HepG2 (cell line): ENCODE data around the gene FALEC. TPM values are rescaled to one million over a fixed set of nuclear protein-coding genes. Genes with fewer than 3 reads are reported as not detected.

Experiments used
- ERF ChIP-seq: IDR thresholded peaks from 2 replicates; pipeline ENCODE4 v1.6.1; 2018; ENCODE audit warnings: missing biosample characterization, missing genetic modification reagents
- GATAD1 ChIP-seq: IDR thresholded peaks from 2 replicates; pipeline ENCODE4 v1.6.1; 2016; ENCODE audit warnings: missing genetic modification reagents, missing compliant biosample characterization
- JARID2 ChIP-seq: sonication (generic); formaldehyde crosslinking; IDR thresholded peaks from 2 replicates; pipeline ENCODE4 v1.8.1; 2023; ENCODE audit warnings: missing genetic modification reagents, inconsistent platforms; ENCODE audit not compliant: insufficient replicate concordance
- PHF21A ChIP-seq: sonication (generic); formaldehyde crosslinking; IDR thresholded peaks from 2 replicates; pipeline ENCODE4 v1.5.0; 2020; ENCODE audit warnings: mild to moderate bottlenecking, missing genetic modification reagents
- SMARCC2 ChIP-seq: fragments of 450-650 bp; IDR thresholded peaks from 2 replicates; pipeline ENCODE4 v1.6.1; 2017; ENCODE audit warnings: antibody characterized with exemption, mild to moderate bottlenecking
- SOX5 ChIP-seq: IDR thresholded peaks from 2 replicates; pipeline ENCODE4 v1.6.1; 2016; ENCODE audit warnings: borderline replicate concordance
- ZNF101 ChIP-seq: sonication (generic); formaldehyde crosslinking; IDR thresholded peaks from 2 replicates; pipeline ENCODE4 v1.4.0; 2020; ENCODE audit warnings: mild to moderate bottlenecking, low read depth, missing genetic modification reagents, borderline replicate concordance
- ZSCAN25 ChIP-seq: sonication (generic); formaldehyde crosslinking; IDR thresholded peaks from 2 replicates; pipeline ENCODE4 v1.8.0; 2022; ENCODE audit warnings: mild to moderate bottlenecking, missing genetic modification reagents
- polyA plus RNA-seq, 8 experiments: library from polyadenylated mRNA; depleted of rRNA in 3 of 8; stranded (reverse) in 7 of 8; unstranded in 1 of 8; fragments of >200 nt; fragmentation: Illumina TruSeq in 4 of 8; extraction: Trizol in 4 of 8; gene quantifications; 2 replicates each; pipeline versions ENCODE4 v1.2.1 to v1.2.3, GENCODE V29; 2011 to 2016; ENCODE audit warnings: low read depth in 4 of 8, missing spikeins in 1 of 8, mixed read lengths in 1 of 8; ENCODE audit not compliant: insufficient read depth in 1 of 8
- total RNA-seq, 5 experiments: library from RNA; depleted of rRNA; stranded (reverse); fragments of >200 nt; fragmentation: Illumina TruSeq; extraction: Trizol; gene quantifications; 2 replicates each; pipeline ENCODE4 v1.2.3, GENCODE V29; 2016; ENCODE audit warnings: low read depth in 1 of 5
- TF ChIP-seq, protein P1 (sequence below): sonication (generic); formaldehyde crosslinking; IDR thresholded peaks from 2 replicates; pipeline ENCODE4 v1.5.0; 2020; ENCODE audit warnings: mild to moderate bottlenecking, missing genetic modification reagents
- TF ChIP-seq, protein P2 (sequence below): sonication (generic); formaldehyde crosslinking; IDR thresholded peaks from 2 replicates; pipeline ENCODE4 v1.5.0; 2020; ENCODE audit warnings: mild to moderate bottlenecking, missing genetic modification reagents
- TF ChIP-seq, protein P3 (sequence below): sonication (generic); formaldehyde crosslinking; IDR thresholded peaks from 2 replicates; pipeline ENCODE4 v1.4.0; 2020; ENCODE audit warnings: missing genetic modification reagents, borderline replicate concordance
- TF ChIP-seq, protein P4 (sequence below), 2 experiments: sonication (generic) in 1 of 2; formaldehyde crosslinking in 1 of 2; IDR thresholded peaks; 2 replicates each; pipeline versions ENCODE4 v1.5.1 to v1.6.1; 2011 to 2020; ENCODE audit warnings: borderline replicate concordance in 1 of 2, low read depth in 1 of 2, low read length in 1 of 2, mild to moderate bottlenecking in 1 of 2, missing genetic modification reagents in 1 of 2, moderate library complexity in 1 of 2
- TF ChIP-seq, protein P5 (sequence below): sonication (generic); formaldehyde crosslinking; IDR thresholded peaks from 2 replicates; pipeline ENCODE4 v1.4.0; 2020; ENCODE audit warnings: mild to moderate bottlenecking, missing genetic modification reagents

FALEC gene
- total and polyA plus RNA-seq, 2 of the 13 experiments (the other 11 are each of a cell fraction or from before 2014, with no cell fraction given) = 0.33 to 0.71 TPM

DNA sequence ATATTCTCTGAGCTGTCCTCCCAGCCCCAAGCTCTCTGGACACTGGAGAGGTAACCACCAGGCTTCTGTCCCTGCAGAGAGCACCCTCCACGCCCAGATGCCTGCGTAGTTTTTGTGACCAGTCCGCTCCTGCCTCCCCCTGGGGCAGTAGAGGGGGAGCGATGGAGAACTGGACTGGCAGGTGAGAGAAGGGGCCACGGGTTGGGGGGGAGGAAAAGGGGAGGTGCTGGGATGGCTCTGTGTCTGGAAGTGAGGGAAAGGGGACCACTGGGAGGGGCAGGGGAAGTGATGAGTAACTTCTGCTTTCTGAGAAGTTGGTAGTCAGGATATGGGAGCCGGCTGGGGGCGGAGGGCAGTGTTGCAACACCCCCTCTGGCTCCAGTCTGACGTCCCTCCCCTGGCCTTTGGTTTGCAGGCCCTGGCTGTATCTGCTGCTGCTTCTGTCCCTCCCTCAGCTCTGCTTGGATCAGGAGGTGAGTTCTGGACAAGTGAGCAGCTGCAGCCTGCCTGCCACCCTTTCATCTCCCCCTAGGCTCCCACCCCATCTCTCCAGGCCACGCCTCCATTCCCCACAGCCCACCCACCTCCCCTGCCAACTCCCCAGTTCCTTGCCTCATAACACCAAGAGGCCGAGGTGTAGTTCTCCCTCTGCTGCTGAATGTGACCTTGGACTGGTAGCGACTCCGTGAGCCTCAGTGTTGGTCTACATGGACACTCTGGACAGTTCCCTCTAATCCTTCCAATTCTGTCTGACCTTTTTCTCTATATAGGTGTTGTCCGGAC, 36.8 kb downstream of the FALEC start (continued):
- TF ChIP-seq SMARCC2 (no peak), ERF (peak; percentile 55; the same call in 1 of the 2 replicates), ZNF101 (CRISPR knock-in tag) (no peak), JARID2 (CRISPR knock-in tag) (no peak), ZSCAN25 (CRISPR knock-in tag) (0 out of 2 replicates have a peak, but pooled peaks have one; percentile 22), PHF21A (peak; percentile 48; the same call in 1 of the 2 replicates), SOX5 (CRISPR knock-in tag) (no peak), GATAD1 (CRISPR knock-in tag) (peak; percentile 47; the same call in 1 of the 2 replicates)
- TF ChIP-seq, protein P1, sequence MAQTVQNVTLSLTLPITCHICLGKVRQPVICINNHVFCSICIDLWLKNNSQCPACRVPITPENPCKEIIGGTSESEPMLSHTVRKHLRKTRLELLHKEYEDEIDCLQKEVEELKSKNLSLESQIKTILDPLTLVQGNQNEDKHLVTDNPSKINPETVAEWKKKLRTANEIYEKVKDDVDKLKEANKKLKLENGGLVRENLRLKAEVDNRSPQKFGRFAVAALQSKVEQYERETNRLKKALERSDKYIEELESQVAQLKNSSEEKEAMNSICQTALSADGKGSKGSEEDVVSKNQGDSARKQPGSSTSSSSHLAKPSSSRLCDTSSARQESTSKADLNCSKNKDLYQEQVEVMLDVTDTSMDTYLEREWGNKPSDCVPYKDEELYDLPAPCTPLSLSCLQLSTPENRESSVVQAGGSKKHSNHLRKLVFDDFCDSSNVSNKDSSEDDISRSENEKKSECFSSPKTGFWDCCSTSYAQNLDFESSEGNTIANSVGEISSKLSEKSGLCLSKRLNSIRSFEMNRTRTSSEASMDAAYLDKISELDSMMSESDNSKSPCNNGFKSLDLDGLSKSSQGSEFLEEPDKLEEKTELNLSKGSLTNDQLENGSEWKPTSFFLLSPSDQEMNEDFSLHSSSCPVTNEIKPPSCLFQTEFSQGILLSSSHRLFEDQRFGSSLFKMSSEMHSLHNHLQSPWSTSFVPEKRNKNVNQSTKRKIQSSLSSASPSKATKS (CRISPR knock-in tag) = no peak
- TF ChIP-seq, protein P2, sequence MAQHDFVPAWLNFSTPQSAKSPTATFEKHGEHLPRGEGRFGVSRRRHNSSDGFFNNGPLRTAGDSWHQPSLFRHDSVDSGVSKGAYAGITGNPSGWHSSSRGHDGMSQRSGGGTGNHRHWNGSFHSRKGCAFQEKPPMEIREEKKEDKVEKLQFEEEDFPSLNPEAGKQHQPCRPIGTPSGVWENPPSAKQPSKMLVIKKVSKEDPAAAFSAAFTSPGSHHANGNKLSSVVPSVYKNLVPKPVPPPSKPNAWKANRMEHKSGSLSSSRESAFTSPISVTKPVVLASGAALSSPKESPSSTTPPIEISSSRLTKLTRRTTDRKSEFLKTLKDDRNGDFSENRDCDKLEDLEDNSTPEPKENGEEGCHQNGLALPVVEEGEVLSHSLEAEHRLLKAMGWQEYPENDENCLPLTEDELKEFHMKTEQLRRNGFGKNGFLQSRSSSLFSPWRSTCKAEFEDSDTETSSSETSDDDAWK = no peak
- TF ChIP-seq, protein P3, sequence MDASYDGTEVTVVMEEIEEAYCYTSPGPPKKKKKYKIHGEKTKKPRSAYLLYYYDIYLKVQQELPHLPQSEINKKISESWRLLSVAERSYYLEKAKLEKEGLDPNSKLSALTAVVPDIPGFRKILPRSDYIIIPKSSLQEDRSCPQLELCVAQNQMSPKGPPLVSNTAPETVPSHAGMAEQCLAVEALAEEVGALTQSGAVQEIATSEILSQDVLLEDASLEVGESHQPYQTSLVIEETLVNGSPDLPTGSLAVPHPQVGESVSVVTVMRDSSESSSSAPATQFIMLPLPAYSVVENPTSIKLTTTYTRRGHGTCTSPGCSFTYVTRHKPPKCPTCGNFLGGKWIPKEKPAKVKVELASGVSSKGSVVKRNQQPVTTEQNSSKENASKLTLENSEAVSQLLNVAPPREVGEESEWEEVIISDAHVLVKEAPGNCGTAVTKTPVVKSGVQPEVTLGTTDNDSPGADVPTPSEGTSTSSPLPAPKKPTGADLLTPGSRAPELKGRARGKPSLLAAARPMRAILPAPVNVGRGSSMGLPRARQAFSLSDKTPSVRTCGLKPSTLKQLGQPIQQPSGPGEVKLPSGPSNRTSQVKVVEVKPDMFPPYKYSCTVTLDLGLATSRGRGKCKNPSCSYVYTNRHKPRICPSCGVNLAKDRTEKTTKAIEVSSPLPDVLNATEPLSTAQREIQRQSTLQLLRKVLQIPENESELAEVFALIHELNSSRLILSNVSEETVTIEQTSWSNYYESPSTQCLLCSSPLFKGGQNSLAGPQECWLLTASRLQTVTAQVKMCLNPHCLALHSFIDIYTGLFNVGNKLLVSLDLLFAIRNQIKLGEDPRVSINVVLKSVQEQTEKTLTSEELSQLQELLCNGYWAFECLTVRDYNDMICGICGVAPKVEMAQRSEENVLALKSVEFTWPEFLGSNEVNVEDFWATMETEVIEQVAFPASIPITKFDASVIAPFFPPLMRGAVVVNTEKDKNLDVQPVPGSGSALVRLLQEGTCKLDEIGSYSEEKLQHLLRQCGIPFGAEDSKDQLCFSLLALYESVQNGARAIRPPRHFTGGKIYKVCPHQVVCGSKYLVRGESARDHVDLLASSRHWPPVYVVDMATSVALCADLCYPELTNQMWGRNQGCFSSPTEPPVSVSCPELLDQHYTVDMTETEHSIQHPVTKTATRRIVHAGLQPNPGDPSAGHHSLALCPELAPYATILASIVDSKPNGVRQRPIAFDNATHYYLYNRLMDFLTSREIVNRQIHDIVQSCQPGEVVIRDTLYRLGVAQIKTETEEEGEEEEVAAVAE (CRISPR knock-in tag) = peak; percentile 33; the same call in 1 of the 2 replicates
- TF ChIP-seq, protein P4, sequence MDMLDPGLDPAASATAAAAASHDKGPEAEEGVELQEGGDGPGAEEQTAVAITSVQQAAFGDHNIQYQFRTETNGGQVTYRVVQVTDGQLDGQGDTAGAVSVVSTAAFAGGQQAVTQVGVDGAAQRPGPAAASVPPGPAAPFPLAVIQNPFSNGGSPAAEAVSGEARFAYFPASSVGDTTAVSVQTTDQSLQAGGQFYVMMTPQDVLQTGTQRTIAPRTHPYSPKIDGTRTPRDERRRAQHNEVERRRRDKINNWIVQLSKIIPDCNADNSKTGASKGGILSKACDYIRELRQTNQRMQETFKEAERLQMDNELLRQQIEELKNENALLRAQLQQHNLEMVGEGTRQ (IDR thresholded peaks at IDR 0.05; ENCODE audit: low read depth, low read length) = no peak
- TF ChIP-seq, protein P4 (CRISPR knock-in tag; IDR thresholded peaks at IDR 0.05; ENCODE audit: borderline replicate concordance) = no peak
- TF ChIP-seq, protein P5, sequence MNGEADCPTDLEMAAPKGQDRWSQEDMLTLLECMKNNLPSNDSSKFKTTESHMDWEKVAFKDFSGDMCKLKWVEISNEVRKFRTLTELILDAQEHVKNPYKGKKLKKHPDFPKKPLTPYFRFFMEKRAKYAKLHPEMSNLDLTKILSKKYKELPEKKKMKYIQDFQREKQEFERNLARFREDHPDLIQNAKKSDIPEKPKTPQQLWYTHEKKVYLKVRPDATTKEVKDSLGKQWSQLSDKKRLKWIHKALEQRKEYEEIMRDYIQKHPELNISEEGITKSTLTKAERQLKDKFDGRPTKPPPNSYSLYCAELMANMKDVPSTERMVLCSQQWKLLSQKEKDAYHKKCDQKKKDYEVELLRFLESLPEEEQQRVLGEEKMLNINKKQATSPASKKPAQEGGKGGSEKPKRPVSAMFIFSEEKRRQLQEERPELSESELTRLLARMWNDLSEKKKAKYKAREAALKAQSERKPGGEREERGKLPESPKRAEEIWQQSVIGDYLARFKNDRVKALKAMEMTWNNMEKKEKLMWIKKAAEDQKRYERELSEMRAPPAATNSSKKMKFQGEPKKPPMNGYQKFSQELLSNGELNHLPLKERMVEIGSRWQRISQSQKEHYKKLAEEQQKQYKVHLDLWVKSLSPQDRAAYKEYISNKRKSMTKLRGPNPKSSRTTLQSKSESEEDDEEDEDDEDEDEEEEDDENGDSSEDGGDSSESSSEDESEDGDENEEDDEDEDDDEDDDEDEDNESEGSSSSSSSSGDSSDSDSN (CRISPR knock-in tag) = peak; percentile 57
